Activated naive CD8-positive, alpha-beta T cell treated with anti-CD3 and anti-CD28 coated beads, Interleukin-2, amount 50 U/mL, for 16 hours (primary cell): ENCODE results near the gene ETV1.

Experiments
- DNase-seq: peaks from one replicate; pipeline ENCODE4 v3.0.0-alpha.2; 2020; ENCODE audit warnings: low read depth, low spot score

The ETV1 gene

GRCh38 chr7:13987395-13987794, 2.1 kb downstream of the ETV1 start:
- no peak for DNase-seq

GRCh38 chr7:13986208-13986607, 3.3 kb downstream of the ETV1 start:
- DNase-seq, result no peak

- DNase-seq, result no peak
These were observed 4.4 kb downstream of the ETV1 start for GRCh38 chr7:13984831-13985685.

GRCh38 chr7:13984061-13984460, 5.4 kb downstream of the ETV1 start:
- no peak for DNase-seq

- DNase-seq, result no peak
These were observed 6.4 kb downstream of the ETV1 start for GRCh38 chr7:13982940-13983677.

- no peak for DNase-seq
These were observed 8.4 kb downstream of the ETV1 start for GRCh38 chr7:13981070-13981469.

- DNase-seq, result no peak
These were observed 9.0 kb downstream of the ETV1 start for GRCh38 chr7:13980474-13980873.

- DNase-seq, result no peak
These were observed 9.6 kb downstream of the ETV1 start for GRCh38 chr7:13979671-13980435.

- no peak for DNase-seq
These were observed 12.9 kb downstream of the ETV1 start for GRCh38 chr7:13976594-13976993.

GRCh38 chr7:13965077-13965476, 24.4 kb downstream of the ETV1 start:
- DNase-seq, result no peak

GRCh38 chr7:13963925-13964324, 25.5 kb downstream of the ETV1 start:
- no peak for DNase-seq

- no peak for DNase-seq
These were observed 34.0 kb downstream of the ETV1 start for GRCh38 chr7:13955494-13955893.

- DNase-seq, result no peak
These were observed 36.1 kb downstream of the ETV1 start for GRCh38 chr7:13953368-13953767.

- DNase-seq, result no peak
These were observed 36.5 kb downstream of the ETV1 start for GRCh38 chr7:13952921-13953320.

GRCh38 chr7:13949939-13950338, 39.5 kb downstream of the ETV1 start:
- DNase-seq, result no peak

GRCh38 chr7:13949445-13949844, 40.0 kb downstream of the ETV1 start:
- DNase-seq, result no peak

- no peak for DNase-seq
These were observed 41.3 kb downstream of the ETV1 start for GRCh38 chr7:13948019-13948801.

- DNase-seq, result no peak
These were observed 41.9 kb downstream of the ETV1 start for GRCh38 chr7:13947535-13947934.

- DNase-seq, result no peak
These were observed 43.3 kb downstream of the ETV1 start for GRCh38 chr7:13946181-13946580.

- DNase-seq, result no peak
These were observed 43.8 kb downstream of the ETV1 start for GRCh38 chr7:13945670-13946069.

GRCh38 chr7:13933536-13933935, 55.9 kb downstream of the ETV1 start:
- no peak for DNase-seq
